Iris pigment epithelial cell (primary cell): ENCODE data around the gene PSMD3.
A peak's percentile ranks its signal among the peaks of the same experiment; 100 is the strongest.

Experiments used
- DNase-seq: peaks from one replicate; pipeline ENCODE4 v3.0.0-alpha.2; 2011; ENCODE audit warnings: low read depth

PSMD3 gene

DNA sequence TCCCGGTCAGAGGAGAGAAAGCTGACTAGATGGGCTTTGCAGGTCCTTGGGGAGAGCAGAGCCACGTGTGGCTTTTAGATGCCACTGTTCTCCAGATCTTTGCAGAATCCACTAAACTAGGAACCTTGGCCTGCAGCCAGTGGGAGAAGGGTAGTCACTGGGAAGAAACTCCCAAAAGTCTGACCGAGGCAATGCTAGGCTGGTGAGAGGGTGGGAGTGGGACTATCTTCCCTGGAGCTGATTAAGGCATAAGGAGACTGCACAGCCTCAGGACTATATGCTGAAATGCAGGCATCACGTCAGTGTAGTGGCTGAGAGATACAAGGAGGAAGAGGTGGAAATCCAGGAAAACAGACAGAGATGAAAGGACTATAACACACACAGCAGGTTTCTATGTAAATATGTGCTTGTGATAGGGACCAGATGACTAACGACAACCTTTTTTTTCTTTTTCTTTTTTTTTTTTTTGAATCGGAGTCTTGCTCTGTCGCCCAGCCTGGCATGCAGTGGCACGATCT lies 20.0 kb upstream of the PSMD3 start:
- DNase-seq: no peak

DNA sequence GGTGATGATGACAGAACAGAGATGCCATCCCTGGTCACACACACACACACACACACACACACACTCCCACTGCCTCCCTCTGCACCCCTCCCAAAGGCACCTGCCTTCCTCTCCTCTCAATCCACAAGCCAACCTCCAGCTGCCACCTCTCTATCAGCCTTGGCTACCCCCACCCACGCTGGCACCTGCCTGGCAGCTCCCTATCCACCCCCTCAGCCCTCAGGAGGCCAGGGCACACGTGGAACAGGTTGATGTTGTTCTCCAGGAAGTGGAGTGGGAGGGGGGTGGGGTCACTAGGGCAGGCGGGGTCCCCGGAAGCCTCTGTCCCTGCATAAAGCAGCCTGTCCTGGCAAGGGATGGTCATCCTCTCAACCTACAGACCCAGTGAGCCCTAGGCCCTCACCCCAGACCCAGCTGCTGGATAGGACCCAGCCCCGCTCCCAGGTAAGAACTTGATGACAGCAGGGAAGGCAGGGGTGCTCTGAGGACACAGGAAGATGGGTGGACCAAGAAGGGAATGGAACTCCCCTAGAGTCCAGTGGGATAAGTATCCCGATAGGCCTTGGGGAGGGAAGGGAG lies 17.9 kb upstream of the PSMD3 start, which contains the start of gene GSDMA:
Gene GSDMA (plus strand): TSS at position 363 of the 579 bp plus-strand sequence. CDS start 2,684 bp downstream, outside the sequence.
- DNase-seq: no peak

DNA sequence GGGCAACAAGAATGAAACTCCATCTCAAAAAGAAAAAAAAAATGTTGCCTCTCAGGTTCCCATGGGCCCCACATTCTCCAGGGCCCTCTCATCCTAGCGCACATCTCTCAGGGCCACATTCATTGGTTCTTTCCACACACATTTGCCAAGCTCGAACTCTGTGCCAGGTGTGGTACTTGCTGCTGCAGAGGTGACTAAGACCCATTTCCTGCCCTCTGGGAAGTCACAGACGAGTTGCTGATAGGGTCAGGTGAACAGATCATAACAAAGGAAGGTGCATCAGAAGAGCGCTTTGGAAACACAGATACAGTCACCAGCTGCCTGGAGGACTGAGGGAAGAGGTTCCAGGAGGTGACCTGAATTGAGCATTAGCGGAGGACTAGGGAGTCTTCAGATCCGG lies 16.8 kb upstream of the PSMD3 start:
- DNase-seq: no peak

DNA sequence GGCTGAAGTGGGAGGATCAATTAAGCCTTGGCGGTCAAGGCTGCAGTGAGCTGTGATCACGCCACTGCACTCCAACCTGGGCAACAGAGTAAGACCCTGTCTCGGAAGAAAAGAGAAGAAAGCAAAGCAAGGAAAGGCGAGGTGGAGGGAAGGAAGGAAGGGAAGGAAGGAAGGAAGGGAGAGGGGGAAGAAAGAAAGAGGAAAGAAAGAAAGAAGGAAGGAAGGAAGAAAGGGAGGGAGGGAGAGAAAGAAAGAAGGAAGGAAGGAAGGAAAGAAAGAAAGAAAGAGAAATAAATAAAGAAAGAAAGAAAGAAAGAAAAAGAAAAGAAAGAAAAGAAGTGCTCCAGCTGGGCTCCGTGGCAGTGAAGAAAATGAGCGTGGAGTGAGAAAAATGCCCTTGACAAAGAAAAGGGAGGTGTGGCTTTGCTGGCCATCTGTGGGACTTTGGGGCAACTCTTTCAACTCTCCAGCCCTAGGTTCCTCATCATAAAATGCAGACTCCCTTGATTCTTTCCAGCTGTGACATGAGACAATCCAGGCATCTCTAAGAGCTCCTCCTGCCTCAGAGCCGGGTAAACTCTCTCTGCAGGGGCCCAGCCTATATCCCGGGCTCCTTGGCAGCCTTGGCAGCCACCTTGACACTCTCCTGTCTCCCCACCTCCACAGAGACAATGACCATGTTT lies 15.4 kb upstream of the PSMD3 start:
- DNase-seq: no peak

DNA sequence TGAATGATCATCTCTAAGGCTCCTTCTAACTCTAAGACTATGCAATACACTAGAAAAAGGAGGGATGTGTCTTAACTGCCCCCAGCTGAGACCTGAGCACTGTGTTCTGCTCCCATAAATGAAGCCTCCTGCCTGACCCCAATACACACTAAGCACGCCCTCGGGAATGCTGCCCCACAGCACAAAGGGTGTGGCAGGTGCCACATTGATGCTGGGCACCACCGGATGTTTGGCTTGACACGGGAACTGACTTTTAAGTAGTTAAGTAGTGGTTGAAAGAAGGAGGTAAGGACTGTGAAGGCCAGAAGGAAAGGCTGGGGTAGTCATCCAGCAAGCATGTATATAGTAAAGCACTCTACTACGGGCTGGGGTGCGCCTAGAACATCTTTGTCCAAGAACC lies 13.8 kb upstream of the PSMD3 start:
- no peak for DNase-seq

DNA sequence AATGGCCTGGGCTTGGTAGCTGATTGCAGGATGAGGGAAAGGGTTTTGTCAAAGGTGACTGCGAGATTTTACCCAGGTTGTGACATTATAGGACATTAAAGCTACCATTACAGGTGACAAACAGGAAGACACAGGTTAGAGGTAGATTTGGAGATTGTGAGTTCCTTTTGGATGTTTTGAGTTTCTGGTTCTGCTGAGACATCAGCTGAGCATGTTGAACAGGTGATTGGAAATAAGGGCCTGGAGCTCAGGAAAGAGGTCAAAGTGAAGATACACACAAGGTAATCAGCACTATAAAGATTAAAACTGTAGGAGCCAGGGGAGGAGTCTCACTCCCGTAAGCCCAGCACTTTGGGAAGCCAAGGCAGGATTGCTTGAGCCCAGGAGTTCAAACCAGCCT lies 11.8 kb upstream of the PSMD3 start:
- no peak for DNase-seq

DNA sequence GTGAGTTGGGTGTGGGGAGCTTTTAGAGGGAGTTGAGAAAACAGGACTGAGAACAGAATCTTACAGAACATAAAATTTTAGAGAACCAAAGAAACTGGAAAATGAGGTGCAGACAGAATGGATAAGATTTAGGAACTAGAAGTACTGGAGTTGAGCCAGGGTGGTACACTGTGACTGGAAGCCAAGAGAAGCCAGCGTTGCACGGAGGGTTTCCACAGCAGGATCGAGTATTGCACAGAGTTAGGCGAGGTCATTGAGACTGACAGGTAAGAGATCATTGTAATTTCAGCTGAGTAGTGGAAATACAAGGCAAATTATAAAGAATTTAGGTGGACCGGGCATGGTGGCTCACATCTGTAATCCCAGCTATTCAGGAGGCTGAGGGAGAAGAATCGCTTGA lies 11.2 kb upstream of the PSMD3 start:
- DNase-seq: no peak

DNA sequence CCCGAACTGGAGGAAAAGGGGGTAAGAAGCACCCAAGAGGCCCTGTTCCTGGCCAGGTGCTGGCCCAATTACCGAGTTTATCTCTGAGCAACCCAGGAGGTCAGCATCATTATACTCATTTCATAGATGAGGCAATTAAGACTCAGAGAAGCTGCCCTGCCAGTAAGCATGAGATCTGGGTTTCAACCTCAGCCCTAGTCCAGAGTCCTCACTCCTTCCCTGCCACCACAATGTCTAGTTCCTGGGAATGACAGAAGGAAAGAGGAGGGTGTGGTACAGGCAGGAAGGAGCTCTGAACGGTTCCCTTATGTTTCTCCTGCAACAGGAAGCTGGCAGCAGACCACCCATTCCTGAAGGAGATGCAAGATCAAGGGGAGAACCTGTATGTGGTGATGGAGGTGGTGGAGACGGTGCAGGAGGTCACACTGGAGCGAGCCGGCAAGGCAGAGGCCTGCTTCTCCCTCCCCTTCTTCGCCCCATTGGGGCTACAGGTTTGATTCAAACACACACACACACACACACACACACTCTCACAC lies 10.4 kb upstream of the PSMD3 start:
- DNase-seq: no peak

DNA sequence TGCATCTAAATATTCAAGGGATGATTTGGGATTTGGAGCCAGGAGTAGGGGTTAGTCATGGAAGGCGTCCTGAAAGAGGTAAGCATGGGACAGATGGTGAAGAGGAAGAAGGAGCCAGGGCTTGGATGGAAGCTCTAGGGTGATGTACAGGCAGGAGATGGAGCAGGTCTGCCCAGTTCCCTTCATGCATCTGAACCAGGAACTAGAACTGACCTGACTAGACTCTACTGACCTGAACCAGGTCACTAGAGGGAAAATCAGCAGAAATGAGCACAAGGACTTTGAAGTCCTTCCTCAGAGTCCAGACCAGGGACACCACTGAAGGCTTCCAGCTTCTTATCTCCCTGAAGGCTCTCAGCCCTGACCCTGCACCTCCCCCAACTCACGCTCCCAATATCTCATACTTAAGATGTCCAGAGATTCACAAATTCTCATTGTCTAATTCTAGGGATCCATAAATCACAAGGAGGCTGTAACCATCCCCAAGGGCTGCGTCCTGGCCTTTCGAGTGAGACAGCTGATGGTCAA lies 9.5 kb upstream of the PSMD3 start:
- no peak for DNase-seq

DNA sequence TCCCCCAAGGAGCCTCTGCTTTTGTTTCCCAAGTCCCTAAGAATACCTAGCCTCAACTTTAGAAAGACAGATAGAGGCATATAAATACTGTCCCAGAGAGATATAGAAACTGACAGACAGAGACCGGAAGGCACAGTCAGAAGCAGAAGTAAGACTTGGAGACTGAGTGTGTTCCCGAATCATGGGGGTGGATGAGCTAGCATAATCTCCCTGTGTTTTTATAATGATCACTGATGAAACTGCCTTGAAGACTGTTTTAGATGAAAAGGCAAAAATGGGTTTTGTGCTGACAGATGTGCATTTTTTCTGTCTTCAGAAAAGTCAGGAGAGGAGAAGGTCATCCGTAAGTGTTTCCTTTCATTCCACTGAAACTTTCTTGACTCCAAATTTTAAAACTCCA lies 8.3 kb upstream of the PSMD3 start:
- DNase-seq: no peak

DNA sequence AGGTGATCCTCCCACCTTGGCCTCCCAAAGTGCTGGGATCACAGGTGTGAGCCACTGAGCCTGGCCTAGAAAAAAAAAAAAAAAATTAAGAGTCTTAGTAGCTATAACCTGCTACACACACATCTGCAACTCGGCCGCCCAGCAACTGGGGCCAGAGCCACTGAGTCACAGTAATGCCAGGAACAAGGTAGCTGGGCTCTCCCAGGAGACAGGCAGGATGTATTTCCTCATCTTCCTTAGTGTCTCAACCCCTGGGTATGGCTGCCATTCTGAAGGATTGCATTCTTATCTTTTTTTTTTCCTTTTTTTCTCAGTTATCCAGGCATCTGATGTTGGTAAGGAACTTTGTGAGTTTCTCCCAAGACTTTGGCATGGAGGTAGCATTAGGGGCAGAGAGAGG lies 7.1 kb upstream of the PSMD3 start:
- peak; percentile 65 for DNase-seq

DNA sequence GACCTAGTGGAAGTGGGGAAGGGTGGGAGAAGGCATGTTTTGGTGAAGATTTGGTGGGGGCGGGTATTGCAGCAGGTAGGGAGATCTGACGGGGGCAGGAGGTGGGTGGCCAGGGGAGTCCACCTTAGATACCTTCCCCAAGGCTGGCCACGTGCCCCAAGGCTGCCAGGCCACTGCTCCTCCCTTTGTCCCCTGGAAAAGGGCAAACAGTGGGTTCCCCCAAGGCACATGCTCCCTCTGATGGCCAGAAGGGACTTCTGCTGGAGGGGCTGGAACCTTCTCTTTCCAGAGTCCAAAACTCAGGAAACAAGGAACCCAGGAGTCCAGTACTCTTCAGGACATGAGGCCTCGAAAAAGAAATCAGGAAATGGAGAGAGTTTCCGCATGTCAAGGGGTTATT lies 6.2 kb upstream of the PSMD3 start:
- no peak for DNase-seq

DNA sequence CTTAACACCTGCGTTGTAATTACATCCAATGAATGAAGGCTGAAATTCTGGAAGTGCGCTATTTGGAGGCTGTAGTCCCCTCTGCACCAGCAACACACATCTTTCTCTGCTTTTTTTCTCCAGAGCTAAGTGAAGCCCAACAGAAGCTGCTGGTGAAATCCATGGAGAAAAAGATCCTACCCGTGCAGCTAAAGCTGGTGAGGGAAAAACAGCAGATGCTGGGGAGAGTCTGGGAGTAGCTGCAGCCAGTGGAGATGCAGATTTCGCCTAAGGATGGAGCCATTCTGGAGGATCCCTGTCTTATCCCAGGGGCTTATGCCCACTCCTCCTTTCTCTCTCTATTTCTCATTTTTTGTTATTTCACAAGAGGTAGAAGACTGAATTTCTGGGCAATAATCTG lies 4.8 kb upstream of the PSMD3 start:
- no peak for DNase-seq

DNA sequence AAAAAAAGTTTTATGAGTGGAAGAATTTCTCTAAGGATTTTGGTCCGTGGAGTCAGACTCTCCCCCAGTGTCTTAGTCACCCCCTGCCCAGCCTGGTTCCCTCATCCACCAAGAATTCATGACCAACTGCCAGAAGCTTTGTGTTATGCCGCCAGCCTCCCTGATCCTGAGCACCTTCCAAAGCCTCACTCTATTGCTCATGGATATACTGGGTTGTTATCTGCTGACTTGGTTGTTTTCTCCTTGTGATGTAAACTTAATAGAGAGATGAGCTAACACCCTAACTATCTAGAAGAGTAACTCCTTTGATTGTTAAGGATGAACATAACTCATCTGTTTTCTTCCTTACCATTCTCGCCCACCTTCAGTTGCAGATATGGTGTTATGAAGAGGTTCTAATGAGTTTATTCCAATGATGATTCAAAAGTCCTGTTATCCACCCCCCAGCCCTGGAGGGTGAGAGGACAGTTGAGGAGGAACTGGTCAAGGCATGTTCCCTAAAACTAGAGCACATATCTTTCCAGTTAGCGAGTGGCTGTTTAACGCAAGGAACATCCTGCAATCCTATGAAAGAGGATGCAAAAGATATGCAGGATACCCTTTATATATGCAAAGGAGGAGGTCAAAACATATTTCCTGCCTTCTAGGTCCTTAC lies 1.5 kb upstream of the PSMD3 start:
- peak; percentile 95 for DNase-seq

DNA sequence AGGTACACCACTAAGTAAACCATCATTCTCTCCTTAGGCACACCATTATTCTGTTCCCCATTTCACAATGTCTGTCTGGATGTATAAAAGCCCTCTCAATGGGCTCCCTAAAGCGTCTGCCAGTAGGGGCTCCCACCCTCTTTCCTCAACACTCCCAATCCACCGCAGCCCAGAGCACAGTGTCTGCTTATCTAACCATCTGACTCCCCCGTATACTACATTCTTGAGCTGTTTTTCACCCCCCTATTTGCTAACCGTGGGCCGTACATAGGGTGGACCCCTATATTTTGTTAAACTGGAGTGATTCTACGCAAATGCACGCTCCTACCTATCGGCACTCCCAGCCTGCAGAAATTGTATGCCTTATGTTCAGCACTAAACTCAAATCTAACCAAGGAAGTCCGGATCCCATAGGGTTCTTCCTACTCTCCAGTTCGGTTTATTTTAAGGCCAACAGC lies 685 bp upstream of the PSMD3 start:
- DNase-seq: peak; percentile 54

DNA sequence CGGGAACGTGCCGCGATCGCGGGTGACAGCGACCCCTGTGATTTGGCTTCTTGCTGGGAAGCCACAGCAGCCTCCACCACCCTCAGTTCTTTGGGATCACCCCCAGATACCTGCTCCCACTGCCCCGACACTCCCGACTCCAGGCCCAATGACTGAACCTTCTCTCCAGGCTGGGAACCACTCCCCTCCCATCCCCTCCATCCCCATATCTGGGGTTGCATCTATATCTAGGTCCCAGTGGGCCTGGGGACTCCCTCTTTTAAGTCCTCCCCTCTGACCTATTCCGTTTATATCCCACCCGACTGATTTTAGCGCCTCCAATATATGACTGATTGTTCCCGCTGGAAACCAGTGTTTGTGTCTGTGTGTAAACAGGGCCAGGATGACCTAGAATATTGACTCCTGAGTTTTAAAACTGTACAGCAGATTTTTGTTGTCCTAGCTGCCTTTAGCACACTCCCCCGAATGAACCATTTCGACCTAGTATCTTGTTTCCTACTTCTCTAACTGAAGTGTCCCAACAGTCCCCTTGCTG lies 667 bp downstream of the PSMD3 start:
- DNase-seq: no peak

DNA sequence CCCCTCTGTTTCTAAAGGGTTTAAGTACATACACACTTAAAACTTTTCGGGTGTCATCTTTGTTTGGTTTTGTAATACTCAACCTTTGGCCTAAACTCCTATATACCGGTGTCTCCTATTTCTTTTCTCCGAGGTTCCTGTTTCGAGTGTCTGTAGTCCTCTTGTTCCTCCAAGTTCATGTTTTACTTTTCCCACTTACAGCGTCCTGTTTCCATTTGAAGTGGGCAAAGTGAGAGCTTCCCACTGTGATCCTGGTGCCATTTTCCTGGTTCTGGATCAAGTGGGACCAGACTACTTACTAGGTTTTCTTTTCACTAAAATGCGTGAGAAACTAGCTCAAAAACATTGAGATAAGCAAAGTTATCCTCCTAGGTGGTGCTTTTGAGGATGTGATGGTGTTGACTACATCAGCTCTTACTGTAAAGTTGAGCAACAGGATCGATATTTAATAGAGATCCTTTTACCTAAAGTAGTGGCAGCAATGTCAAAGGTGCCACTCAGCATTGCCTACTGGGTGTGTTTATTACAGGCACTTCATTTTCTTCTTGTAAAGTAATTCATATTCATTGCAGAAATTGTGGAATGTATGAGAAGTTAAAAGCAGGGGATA lies 1.3 kb downstream of the PSMD3 start:
- DNase-seq: no peak

DNA sequence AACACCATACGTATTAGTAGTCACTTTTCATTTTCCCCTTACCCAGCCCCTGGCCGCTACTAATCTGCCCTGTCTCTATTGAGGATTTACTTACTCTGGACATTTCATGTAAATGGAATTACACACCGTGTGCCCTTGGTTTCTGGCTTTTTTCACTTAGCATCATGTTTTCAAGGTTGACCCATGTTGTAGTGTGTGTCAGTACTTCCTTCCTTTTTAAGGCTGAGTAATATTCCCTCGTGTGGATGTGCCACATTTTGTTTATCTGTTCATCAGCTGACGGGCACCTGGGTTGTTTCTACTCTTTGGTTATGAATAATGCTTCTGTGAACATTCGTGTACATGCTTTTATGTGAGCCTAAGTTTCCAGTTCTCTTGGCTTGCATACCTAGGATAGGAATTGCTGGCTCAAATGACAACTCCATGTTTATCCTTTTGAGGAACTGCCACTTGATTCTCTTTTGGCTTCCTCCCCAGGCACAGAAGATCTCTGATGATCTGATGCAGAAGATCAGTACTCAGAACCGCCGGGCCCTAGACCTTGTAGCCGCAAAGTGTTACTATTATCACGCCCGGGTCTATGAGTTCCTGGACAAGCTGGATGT lies 7.7 kb downstream of the PSMD3 start:
- no peak for DNase-seq

DNA sequence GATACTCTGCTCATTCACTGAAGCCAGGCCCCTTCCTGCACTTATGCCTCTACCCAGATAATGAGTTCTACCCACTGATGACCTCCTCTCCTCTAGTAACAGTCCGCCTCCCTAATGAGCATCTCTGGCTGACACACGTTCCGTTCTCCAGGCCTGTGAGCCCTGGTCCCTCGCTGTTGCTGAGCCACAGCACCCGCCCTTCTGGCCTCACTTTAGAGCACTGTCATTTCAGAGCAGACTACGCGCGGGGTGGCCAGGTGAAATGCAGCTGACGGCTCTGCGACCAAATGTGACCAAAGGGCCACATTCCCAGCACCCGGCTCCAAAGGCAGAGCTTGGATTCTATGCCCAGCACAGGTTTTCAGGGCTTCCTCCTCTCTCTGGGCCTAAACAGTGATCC lies 13.8 kb downstream of the PSMD3 start:
- no peak for DNase-seq

DNA sequence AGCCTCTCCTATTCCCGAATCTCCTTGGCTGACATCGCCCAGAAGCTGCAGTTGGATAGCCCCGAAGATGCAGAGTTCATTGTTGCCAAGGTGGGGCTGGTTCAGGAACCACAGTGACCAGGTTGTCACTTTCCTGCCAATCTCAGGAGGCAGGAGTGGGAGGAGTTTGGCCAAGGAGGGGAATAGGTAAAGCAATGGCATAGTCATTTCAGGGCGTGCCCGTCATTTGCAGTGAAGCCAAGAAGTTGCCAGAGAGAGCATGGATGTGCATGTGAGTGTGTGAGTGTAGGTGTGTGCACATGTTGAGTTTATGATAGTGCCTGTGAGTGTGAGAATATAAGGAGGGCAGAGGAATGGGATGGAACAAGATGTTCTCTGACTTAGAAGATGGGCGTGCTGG lies 14.8 kb downstream of the PSMD3 start:
- no peak for DNase-seq

DNA sequence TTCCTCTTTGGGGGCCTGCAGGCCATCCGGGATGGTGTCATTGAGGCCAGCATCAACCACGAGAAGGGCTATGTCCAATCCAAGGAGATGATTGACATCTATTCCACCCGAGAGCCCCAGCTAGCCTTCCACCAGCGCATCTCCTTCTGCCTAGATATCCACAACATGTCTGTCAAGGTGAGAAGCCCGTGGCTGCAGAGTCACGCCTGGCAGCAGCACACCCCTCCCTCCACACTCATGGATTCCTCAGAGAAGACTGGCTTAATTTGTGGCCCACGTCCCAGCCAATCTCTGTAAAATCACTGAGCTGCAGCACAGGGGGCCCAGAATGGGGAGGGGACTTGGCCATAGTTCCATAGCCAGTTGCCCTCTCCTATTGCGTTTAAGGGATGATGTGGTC lies 15.6 kb downstream of the PSMD3 start:
- no peak for DNase-seq

DNA sequence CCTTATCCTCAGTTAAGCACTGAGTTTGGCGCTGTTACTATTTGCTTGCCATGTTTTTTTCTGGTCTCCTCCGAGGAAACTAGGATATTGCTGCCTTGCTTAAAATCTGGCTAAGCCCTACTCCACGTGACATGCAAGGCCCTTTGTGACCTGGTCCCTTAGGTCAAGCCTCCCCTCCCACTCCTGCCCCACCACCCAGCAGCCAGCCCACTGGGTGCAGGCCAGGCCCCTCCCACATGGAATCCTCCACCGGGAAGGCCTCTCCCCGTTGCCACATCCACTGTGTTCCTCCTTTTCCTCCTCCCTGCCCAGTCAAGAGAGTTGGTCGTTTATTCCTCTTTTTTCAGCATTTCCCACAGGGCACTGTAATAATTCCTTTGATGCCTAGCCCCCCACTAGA lies 16.2 kb downstream of the PSMD3 start:
- no peak for DNase-seq
